ENCODE results near the gene CLEC16A. TPM values are rescaled to one million over a fixed set of nuclear protein-coding genes. Genes with fewer than 3 reads are reported as not detected.

The CLEC16A gene
- total and polyA plus RNA-seq, 9 of the 15 experiments (the other 6 are each of a cell fraction or from before 2014, with no cell fraction given) = 1.00 to 22.3 (median 10.0) TPM

GRCh38 chr16:11160676-11161115 lies 216.3 kb downstream of the CLEC16A start (continued):
- TF ChIP-seq AFF4 (CRISPR knock-in tag; IDR thresholded peaks at IDR 0.05) (no peak), ZNF3 (CRISPR knock-in tag; IDR thresholded peaks at IDR 0.05) (no peak), TARDBP (IDR thresholded peaks at IDR 0.05) (no peak), RFX7 (CRISPR knock-in tag; IDR thresholded peaks at IDR 0.05) (no peak), ZNF407 (IDR thresholded peaks at IDR 0.05; ENCODE audit: low read depth) (no peak), SMAD4 (CRISPR knock-in tag; conservative IDR thresholded peaks at IDR 0.05) (peak; percentile 56; the same call in 1 of the 2 replicates), BACH1 (tag; IDR thresholded peaks at IDR 0.05) (no peak), RCOR1 (IDR thresholded peaks at IDR 0.05; ENCODE audit: borderline replicate concordance in 1 of 2, low read depth in 2 of 2, low read length in 2 of 2) (peak in 1 of 2 experiments; percentile 95; a peak in 2 of 4 replicates), BRCA1 (IDR thresholded peaks at IDR 0.05) (no peak), BRCA1 (CRISPR knock-in tag; IDR thresholded peaks at IDR 0.05) (no peak), MTF1 (CRISPR knock-in tag; IDR thresholded peaks at IDR 0.05; ENCODE audit: borderline replicate concordance) (no peak), EZH2 (IDR thresholded peaks at IDR 0.05; ENCODE audit: borderline replicate concordance, low read depth, low read length) (no peak), ZNF217 (CRISPR knock-in tag; IDR thresholded peaks at IDR 0.05) (no peak), ZNF586 (CRISPR knock-in tag; conservative IDR thresholded peaks at IDR 0.05) (no peak), PTBP1 (IDR thresholded peaks at IDR 0.05; ENCODE audit: low read depth, low read length) (peak; percentile 95), POLR2H (tag; IDR thresholded peaks at IDR 0.05; ENCODE audit: low read depth) (no peak), CREB1 (IDR thresholded peaks at IDR 0.05) (no peak), CREB1 (CRISPR knock-in tag; IDR thresholded peaks at IDR 0.05) (no peak)

Measured in K562 (cell line).